ENCODE results near the gene CD59.

CD59 gene

GRCh38 chr11:33692541-33692940, 43.7 kb downstream of the CD59 start:
- DNase-seq = no peak
- Histone ChIP-seq H3K4me3 (ENCODE audit: low read depth in 1 of 2, low read length in 2 of 2) (no peak overlapping the region), H3K9ac (ENCODE audit: low read depth, low read length) (no peak overlapping the region), H4K20me1 (ENCODE audit: insufficient read depth, low read length) (no peaks in the 10 kb centered on the region), H2AFZ (ENCODE audit: low read depth, low read length) (no peak overlapping the region), H3K9me3 (ENCODE audit: insufficient read depth, low read length, severe bottlenecking) (no peaks in the 10 kb centered on the region), H3K79me2 (ENCODE audit: insufficient read depth, low read length) (no peaks in the 10 kb centered on the region), H3K4me1 (ENCODE audit: insufficient read depth, low read length) (no peaks in the 10 kb centered on the region), H3K27ac (ENCODE audit: low read length) (no peak overlapping the region), H3K36me3 (ENCODE audit: insufficient read depth, low read length) (no peaks in the 10 kb centered on the region), H3K4me2 (ENCODE audit: insufficient read depth, low read length) (no peak overlapping the region), H3K27me3 (ENCODE audit: insufficient read depth, low read length, poor library complexity) (peaks cover 42% of the 10 kb centered on the region)
- TF ChIP-seq EZH2 (IDR thresholded peaks at IDR 0.05; ENCODE audit: borderline replicate concordance, low read depth, low read length, severe bottlenecking) = no peak
- TF ChIP-seq, protein P1, sequence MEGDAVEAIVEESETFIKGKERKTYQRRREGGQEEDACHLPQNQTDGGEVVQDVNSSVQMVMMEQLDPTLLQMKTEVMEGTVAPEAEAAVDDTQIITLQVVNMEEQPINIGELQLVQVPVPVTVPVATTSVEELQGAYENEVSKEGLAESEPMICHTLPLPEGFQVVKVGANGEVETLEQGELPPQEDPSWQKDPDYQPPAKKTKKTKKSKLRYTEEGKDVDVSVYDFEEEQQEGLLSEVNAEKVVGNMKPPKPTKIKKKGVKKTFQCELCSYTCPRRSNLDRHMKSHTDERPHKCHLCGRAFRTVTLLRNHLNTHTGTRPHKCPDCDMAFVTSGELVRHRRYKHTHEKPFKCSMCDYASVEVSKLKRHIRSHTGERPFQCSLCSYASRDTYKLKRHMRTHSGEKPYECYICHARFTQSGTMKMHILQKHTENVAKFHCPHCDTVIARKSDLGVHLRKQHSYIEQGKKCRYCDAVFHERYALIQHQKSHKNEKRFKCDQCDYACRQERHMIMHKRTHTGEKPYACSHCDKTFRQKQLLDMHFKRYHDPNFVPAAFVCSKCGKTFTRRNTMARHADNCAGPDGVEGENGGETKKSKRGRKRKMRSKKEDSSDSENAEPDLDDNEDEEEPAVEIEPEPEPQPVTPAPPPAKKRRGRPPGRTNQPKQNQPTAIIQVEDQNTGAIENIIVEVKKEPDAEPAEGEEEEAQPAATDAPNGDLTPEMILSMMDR (IDR thresholded peaks at IDR 0.05; ENCODE audit: borderline replicate concordance, extremely low read depth, low read length, poor library complexity, severe bottlenecking) = no peak
- no peak for ATAC-seq (ENCODE audit: insufficient read depth, low read depth)

- Histone ChIP-seq H3K36me3 (ENCODE audit: insufficient read depth, low read length) (no peaks in the 10 kb centered on the region), H3K27ac (ENCODE audit: low read length) (no peak overlapping the region), H3K4me2 (ENCODE audit: insufficient read depth, low read length) (no peak overlapping the region), H3K79me2 (ENCODE audit: insufficient read depth, low read length) (no peaks in the 10 kb centered on the region), H2AFZ (ENCODE audit: low read depth, low read length) (no peak overlapping the region), H4K20me1 (ENCODE audit: insufficient read depth, low read length) (no peaks in the 10 kb centered on the region), H3K9ac (ENCODE audit: low read depth, low read length) (no peak overlapping the region), H3K27me3 (ENCODE audit: insufficient read depth, low read length, poor library complexity) (peaks cover 37% of the 10 kb centered on the region), H3K4me3 (ENCODE audit: low read depth in 1 of 2, low read length in 2 of 2) (no peak overlapping the region), H3K4me1 (ENCODE audit: insufficient read depth, low read length) (no peaks in the 10 kb centered on the region), H3K9me3 (ENCODE audit: insufficient read depth, low read length, severe bottlenecking) (no peaks in the 10 kb centered on the region)
- no peak for ATAC-seq (ENCODE audit: insufficient read depth, low read depth)
- no peak for DNase-seq
- no peak for TF ChIP-seq EZH2 (IDR thresholded peaks at IDR 0.05; ENCODE audit: borderline replicate concordance, low read depth, low read length, severe bottlenecking)
- TF ChIP-seq, protein P1 (IDR thresholded peaks at IDR 0.05; ENCODE audit: borderline replicate concordance, extremely low read depth, low read length, poor library complexity, severe bottlenecking) = no peak
Observed at GRCh38 chr11:33692013-33692504, 44.2 kb downstream of the CD59 start.

GRCh38 chr11:33691066-33691864, 45.0 kb downstream of the CD59 start:
- TF ChIP-seq, protein P1 (IDR thresholded peaks at IDR 0.05; ENCODE audit: borderline replicate concordance, extremely low read depth, low read length, poor library complexity, severe bottlenecking) = no peak
- TF ChIP-seq EZH2 (IDR thresholded peaks at IDR 0.05; ENCODE audit: borderline replicate concordance, low read depth, low read length, severe bottlenecking) = no peak
- H3K9me3 ChIP-seq (ENCODE audit: insufficient read depth, low read length, severe bottlenecking) = no peaks in the 10 kb centered on the region
- H3K27ac ChIP-seq (ENCODE audit: low read length) = no peak overlapping the region
- DNase-seq = no peak
- H3K27me3 ChIP-seq (ENCODE audit: insufficient read depth, low read length, poor library complexity) = peaks cover 29% of the 10 kb centered on the region
- H3K4me3 ChIP-seq (ENCODE audit: low read depth in 1 of 2, low read length in 2 of 2) = no peak overlapping the region
- H2AFZ ChIP-seq (ENCODE audit: low read depth, low read length) = no peak overlapping the region
- no peak for ATAC-seq (ENCODE audit: insufficient read depth, low read depth)
- no peaks in the 10 kb centered on the region for H3K36me3 ChIP-seq (ENCODE audit: insufficient read depth, low read length)
- no peaks in the 10 kb centered on the region for H4K20me1 ChIP-seq (ENCODE audit: insufficient read depth, low read length)
- no peak overlapping the region for H3K9ac ChIP-seq (ENCODE audit: low read depth, low read length)
- no peaks in the 10 kb centered on the region for H3K4me1 ChIP-seq (ENCODE audit: insufficient read depth, low read length)
- H3K79me2 ChIP-seq (ENCODE audit: insufficient read depth, low read length) = no peaks in the 10 kb centered on the region
- H3K4me2 ChIP-seq (ENCODE audit: insufficient read depth, low read length) = no peak overlapping the region

Data from DND-41 (cell line).